GM18517 (cell line): ENCODE results near the gene ST6GALNAC3.

Experiments
- ATAC-seq: cut with Tn5 transposase; IDR thresholded peaks from one replicate; pipeline ENCODE4 v1.9.1; 2021; ENCODE audit warnings: mild to moderate bottlenecking, moderate library complexity; ENCODE audit not compliant: unreplicated experiment

Gene ST6GALNAC3

DNA sequence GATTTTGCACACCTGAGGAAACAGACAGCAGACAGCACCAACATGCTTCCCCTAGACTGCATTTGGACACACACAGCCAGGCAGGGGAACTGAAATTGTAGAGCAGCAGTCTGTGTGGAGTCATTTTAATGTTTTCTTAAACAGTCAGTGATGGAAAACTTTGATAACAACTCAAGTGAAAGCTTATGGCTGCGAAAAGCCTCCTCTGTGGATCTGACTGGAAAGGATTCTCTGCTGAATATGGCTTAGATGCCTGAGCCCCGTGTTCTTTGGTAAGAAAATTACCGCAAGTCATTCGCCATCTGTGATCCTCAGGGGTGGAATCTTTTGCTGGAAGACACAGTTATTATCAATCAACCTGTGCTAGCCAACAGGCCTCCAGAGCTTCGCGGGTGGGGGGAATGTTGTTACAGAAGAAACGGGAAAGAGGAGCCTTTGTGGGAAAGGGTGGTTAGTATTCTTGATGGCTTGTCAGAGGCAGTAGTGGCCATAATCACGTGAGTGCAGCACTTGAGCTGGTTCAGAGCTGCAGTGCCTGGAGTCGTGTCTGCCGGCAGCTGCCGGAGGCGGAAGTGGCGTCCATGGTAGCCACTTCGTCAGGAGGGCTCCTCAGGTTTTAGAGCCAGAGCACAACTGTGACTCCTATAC is 204.7 kb downstream of the ST6GALNAC3 start:
- ATAC-seq = no peak

DNA sequence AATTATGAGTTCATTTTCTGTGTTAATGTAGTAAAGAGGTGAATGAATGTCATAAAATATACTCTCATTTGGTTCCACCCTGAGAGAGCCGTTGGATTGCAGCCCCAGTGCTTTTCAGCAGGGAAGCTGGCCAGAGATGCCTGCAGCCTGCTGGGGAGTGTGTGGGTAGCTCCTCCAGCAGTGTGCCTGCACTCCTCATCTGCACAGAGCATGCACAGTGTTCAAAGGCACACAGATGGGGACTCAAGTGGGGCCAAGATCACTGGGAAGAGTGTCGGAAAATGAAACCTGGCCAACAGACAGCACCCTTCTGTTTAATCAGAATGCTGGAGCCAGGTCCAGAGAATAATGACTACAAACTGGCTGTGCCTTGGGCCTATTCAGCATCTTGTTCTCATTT is 206.8 kb downstream of the ST6GALNAC3 start:
- ATAC-seq = no peak

DNA sequence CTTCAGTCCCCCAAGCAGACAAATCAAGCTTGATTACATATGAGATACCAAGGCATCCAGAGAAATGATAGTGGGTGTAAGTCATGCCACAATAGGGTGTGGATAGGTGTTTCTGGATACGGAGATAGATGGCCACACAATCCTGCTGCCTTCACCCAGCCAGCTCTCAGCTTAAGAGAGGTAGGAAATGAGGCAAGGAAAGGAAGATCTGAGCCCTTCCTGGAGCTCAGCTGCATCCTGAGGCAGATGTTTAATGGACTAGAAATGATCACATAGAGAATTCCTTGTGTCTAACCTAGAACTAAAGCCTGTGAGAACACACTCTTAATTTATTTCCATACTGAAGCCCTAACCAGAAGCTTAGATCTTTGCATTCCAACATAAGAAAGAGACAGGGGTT is 210.3 kb downstream of the ST6GALNAC3 start:
- ATAC-seq = no peak

DNA sequence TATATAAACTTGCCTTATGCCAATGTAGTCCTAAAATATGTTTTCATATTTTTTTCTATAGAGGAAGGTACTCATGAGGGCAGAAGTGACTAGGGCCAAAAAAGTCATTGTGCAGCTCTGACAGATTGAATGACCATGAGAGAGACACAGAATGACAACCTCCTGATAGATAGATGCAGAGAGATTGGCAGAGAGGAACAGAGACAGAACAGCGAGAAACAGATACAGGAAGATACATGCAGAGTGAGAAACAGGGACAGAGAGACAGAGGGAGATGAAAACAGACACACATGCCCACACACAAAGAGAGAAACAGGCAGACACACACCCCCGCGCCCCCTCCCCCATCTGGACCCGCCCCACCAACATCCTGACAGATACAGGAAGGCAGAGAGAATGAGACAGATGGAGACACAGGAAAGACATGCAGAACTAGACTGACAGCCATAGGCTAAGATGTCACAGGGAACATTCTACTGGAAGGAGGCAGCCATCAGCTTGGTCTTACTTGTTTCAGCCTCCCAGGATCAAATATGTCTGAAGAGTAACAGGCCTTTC is 211.1 kb downstream of the ST6GALNAC3 start:
- ATAC-seq = no peak

DNA sequence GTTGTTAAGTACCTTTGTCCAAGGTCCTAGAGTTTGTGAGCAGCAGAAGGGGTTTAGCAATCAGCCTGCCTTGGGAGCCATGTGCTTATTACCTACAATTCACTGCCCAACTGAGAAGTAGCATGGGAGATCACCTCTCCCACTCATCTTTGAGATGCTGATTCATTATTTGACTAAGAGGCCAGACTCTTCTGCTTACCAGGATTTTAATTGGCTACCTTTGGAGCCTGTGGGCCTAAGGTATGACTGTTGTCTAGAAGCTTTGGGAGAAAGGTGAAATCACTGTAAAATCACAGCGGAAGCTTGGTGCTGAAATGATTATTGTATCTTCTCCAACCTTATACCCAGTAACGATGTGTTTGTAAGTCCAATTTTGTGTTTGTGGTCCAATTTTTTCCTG is 213.4 kb downstream of the ST6GALNAC3 start:
- ATAC-seq = no peak

DNA sequence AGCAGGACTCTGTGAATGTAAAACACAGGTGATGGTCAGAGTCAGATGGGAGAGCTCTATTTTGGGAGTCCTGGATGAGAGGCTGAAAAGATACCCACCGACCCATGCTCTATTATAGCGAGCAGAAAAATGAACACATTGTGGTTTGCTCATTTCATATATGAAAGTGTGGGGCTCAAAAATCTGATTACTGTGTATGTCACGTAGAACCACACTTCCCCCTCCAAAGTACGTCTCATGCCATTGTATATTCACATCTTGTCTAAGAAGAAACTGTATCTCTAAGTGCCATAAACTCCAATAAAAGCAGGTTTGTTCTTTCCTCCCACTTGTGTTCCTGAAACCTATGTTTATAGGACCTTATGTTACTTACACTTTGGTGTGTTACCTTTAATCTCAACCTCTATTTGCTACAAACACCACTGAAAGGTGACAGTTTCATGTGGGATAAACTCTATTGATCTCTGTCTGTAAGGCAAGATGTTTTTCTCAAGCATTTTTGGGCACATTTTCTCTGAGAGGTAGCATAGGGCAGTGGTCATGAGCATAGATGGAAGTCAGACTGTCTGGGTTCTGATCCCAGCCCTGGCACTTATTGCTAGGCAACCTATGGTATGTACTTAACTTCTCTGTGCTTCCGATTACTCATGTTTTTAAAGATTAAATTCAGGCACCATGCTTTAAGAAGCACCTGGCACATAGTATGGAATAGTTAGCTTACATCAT is 214.4 kb downstream of the ST6GALNAC3 start:
- no peak for ATAC-seq

DNA sequence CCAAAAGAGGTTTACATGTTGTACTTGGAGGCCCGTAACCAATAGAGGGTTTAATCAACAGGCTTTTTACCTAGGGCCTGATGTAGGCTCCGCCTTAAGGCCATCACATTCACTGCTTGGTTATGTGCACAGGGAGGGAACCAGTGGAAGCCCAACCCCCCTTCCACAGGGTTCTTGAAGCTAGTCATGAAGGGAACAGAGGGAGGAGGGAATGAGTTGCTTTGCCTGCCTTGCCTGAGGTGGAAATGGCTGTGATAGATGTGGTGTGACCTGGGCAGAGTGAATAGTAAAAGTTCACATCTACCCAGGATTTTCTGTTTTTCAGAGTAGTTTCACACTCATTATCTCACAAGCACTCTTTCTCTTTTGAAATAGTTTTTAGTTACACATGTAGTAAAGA is 215.1 kb downstream of the ST6GALNAC3 start:
- no peak for ATAC-seq

DNA sequence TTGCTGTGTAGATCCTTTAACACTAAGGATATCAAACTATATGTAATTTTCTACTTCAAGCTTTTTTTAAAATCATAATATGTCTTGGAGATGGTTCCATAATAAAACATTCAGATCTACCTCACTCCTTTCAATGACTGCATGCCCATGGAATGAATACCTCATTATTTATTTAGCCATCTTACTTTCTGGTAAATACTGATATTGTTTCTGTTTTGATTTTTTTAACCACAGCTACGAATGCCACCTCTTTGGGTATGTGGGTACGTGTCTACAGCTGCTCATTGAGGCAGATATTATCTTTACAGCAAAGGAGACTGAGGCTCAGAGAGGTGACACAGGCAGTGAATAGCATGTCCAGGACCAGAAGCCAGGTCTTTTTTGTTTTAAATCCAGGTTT is 215.7 kb downstream of the ST6GALNAC3 start:
- no peak for ATAC-seq

DNA sequence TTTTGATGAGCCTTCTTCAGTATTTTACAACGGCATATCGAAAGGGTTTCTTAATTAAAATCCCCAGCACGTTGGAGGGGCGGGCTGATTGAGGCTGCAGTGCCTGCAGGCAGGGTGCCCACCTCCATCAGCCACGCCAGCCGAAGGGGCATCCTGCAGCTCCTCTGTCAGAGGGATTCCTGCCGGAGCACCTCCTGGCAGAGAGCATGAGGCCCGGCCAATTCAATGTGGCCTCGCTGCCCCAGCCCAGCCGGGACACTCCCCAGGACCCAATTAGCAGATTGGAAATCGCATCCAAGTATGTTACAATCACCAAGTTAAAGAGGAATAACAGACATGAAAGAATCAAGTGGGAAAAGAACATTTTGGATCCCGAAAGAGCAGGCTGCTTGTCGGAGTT is 216.6 kb downstream of the ST6GALNAC3 start:
- ATAC-seq = no peak

DNA sequence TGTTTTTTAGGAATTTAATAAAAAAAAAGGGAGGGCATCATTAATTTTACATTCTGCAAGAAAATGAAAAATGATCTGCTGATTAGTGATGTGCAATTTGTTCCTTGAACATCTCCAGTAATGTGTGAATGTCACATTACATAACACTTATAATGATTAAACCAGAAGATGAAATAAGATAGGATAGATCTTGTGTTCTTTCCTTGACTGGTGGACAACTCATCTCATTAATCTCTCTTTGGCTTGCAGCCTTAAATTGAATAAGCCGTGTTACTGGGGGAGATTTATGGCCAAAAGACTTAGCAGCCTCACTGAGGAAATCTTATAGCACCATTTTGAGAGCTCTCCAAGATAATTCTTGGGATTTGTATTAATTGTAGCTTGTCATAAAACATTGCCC is 217.2 kb downstream of the ST6GALNAC3 start:
- ATAC-seq = no peak

DNA sequence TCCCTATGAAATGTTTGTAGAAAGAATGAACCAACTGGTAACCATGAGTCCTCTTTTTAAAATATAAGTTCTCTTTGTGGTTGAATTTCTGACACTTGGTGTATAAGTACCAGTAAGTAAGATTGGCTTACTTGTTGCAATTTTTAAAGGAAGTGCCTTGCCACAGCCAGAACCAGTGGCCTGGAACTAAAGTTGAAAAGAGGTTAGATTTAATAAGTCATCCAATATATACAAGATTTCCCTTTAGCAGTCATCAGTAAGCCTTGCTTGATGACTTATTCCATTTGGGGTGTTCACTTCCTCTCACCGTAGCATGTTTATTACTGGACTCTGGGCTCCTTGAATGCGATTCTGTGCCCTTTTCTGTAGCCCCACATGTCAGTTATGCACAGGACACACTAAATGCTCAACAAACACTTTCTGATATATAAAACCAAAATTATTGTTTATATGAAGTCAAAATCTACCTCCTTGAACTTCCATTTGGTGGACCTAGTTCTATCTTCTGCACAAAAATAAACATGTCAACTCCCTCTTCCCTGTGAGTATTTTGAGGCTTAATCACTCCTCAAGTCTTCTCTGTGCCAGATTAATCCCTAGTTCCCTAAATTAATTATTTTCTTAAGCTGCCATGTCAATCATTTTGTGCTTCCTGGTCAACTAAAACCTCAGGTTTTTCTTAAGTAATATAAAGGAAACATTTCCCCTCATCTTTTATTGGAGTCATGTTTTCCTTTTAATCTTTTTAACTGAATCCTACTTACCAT is 218.1 kb downstream of the ST6GALNAC3 start:
- ATAC-seq = peak; percentile 66

DNA sequence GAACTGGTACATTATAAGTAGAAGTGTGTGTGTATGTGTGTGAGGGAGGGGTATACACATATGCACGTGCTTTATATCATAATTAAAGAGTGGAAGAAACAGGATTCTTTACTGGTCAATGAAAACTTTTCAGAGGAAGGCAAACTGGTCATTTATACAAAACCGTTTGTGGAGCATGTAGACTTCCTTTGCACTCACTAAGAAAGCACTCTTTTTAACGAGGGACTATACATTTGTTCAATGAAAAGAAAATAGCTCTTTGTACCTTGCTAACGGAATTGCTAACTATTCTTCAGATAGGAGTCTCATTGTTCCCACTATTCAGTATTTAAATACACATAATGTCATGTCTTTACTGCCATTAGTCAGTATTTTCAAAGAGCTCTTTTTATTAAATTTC is 219.3 kb downstream of the ST6GALNAC3 start:
- ATAC-seq = no peak

DNA sequence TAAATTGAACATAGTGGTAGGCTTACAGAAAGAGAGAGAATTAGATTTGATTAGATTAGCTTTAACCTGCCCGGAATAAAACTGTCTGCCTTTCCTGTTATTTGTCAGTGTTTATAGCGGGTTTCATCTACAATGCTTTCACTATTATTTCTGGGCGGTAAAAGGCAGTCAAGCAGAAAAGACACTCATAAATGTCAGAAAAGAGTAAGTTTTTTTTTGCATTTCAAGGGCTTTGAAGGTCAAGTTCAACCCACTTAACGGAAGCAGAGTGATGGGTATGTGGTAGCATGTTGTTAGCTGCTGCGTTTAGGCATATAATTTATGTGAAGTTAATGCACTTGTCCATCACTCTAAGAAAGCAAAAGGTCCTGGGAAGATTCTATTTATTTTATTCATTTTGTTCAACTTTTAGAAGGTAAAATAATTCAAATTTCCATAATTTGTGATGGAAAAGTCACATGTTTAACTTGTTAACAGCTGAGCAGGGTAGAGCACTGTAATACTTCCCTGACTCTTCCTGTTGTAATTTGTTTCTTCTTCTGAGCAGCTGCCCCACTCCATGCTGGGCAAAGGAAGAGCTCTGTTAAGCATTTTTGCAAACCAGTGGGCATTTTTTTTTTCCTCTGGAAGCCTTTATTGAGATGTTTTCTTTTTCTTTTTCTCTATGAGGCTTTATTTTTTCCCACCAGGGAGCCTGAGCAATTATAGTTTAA is 220.1 kb downstream of the ST6GALNAC3 start:
- ATAC-seq = peak; percentile 84

DNA sequence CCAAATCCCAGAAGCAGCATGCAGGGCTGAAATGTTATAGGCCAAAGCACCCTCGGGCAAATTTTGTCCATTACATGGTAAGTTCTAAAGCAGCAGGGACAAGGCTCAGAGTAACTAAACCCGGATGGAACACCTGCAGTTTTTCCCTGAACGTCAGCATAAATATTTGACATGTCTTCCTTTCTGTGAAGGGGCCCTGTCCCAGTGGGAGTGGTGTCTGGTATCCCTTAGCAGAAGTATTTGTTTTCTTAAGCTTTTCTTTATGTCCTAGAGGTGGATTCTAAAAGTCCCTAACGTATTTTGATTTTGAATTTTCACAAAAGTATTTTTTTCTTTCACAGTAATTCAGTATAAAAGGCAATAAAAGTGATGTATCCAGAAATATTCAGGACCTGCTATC is 223.9 kb downstream of the ST6GALNAC3 start:
- ATAC-seq = no peak

DNA sequence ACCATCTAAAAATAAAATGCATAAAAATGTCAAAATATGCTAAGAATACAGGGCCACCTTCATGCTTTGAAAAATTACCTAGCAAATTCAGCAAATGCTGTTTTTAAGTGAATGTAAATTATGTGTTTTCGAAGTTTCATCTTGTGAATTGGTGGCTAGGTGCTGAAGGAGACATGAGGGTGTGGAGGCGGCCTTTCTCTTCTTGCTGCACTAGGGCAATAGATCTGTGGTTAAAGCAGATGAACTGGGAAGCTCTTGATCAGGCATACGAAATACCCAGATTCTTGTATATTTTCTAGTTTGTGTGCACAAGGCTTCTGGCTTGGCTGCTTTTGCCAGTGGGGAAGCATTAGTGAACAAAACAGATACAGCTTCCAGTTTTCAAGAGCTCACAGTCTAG is 224.5 kb downstream of the ST6GALNAC3 start:
- ATAC-seq = no peak

DNA sequence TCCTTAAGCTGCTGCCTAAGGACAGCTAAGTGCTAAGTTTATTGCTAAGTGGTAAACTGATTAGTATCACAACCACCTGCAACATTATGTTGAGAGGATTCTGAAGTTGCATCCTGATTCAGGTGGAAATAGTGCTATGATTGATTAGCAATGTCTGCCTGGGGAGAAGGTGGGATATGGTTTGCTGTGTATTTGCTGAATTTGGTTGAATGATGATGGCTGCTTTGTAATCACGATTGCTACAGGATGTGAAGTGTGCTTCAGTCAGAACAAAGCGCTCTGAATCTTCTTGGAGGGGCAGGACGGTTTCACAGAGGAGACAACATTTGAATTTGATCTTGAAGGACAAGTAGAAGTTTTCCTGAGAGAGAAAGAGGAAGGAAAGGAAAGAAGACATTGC is 226.0 kb downstream of the ST6GALNAC3 start:
- no peak for ATAC-seq

DNA sequence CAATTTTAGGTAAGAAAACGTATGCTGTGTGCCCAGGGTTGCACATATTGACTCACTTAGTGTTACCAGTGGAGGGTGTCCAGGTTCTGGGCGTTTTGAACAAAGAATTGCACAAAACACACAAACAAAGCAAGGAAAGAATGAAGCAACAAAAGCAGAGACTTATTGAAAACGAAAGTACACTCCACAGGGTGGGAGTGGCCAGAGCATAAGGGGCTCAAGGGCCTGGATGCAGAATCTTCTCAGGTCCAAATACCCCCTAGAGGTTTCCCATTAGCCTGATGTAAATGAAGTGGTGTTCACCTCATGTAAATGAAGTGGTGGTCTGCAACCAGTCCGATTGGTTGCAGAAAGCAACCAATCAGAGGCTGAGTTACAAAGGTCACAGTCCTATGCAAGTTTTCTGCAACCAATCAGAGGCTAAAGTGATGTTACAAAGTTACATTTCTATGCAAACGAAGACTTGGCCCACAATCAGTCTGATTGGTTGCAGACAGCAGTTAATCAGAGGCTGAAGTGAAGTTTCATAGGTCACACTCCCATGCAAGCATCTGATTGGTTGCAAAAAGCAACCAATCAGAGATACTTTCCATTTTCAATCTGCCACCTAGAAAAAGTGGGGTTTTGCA is 228.3 kb downstream of the ST6GALNAC3 start:
- no peak for ATAC-seq

DNA sequence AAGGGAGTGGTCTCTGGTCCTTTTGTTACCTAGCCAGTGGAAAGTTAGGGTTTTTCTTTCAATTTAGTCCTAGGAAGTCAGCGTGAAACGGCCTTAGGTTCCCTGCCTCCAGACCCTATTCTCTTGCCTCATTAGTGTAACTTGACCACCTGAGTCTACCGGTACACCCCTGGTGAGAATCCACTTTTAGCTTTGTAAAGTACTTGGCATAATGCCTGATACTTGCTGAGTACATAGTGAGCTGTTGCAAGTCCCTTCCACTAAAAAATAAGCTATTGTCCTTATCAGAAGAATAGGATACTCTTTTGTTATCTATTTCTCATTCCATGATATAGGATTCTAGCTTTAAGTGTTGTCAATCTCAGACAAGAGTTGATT is 228.8 kb downstream of the ST6GALNAC3 start:
- no peak for ATAC-seq

DNA sequence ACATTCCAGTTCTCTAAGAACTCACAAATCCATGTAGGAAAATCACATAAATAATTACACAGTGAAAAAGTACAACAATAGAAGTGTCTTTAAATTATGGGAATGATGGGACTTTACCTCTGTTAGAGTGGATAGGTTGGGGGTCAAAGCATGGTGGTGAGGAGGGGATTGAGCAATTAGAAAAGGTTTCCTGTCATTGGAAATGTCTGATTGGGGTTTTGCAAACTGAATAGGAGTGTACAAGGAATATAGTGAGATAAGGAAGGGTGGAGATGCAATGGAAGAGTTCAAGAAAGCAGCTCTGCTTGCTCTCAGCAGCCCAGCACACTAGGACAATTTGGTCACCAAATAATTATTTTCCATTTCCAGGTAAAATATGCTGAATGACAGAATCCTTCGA is 238.8 kb downstream of the ST6GALNAC3 start:
- no peak for ATAC-seq

DNA sequence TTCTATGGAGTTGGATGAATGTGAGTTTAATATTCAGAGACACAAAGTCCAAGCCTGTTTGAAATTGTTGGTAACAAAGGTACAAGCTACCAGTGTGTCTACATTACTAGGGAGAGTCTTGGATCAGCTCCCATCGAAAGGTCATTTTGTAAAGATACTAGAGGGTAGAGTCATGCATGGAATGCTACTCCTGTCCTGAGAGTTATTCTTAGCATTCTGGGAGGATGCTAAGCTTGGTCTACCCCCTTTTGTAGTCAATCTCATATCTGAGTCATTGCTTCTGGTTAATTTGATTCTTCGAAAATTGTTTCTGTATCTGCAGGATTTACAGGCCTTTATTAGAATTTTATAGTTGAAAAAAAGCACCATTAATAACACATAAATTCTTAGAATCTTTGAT is 240.2 kb downstream of the ST6GALNAC3 start:
- no peak for ATAC-seq
